Right lobe of liver (tissue), 4 donors: ENCODE results near the gene TMEM131L.

ENCODE experiments used
- CTCF ChIP-seq, 4 donors: fragments of 200-600 bp in 3 of 4; fragments of 450-650 bp in 1 of 4; IDR thresholded peaks; one replicate each; pipeline versions ENCODE4 v1.5.1 to v1.8.0; 2016 to 2022; ENCODE audit warnings: antibody characterized with exemption in 4 of 4, mild to moderate bottlenecking in 2 of 4
- POLR2A ChIP-seq: fragments of 450-650 bp; IDR thresholded peaks from one replicate; pipeline ENCODE4 v1.6.1; 2017; ENCODE audit warnings: antibody characterized with exemption, mild to moderate bottlenecking
- donor health status: DM: no; HTN: no; CAD: no.
- donor health status: DM: no; HTN: no; CAD: no.
- donor health status: DM: no; HTN: yes; CAD: no.

GRCh38 chr4:153684182-153684970, 218.2 kb downstream of the TMEM131L start, which contains the start of gene TLR2:
- TF ChIP-seq POLR2A: peak; percentile 54
- peak in 1 of 4 donors; percentile 4 for TF ChIP-seq CTCF (IDR thresholded peaks at IDR 0.05)
